Measurements from ENCODE around the gene HS6ST2.
"Not testable (repeated sequence)": the region's sequence is repeated elsewhere in the genome, so short reads cannot be mapped to it uniquely, and the experiment has no call there.

The HS6ST2 gene

GRCh38 chrX:132953354-132953753, 5.1 kb downstream of the HS6ST2 start:
- no peak for TF ChIP-seq CTCF (IDR thresholded peaks at IDR 0.05; ENCODE audit: control insufficient read depth, insufficient read depth, low read depth, low read length, missing control alignments)
- no peak for DNase-seq (ENCODE audit: low read depth)
- no peak overlapping the region for H3K4me3 ChIP-seq (ENCODE audit: control insufficient read depth, low read depth, low read length)

GRCh38 chrX:132948648-132949260, 9.7 kb downstream of the HS6ST2 start:
- no peak overlapping the region for H3K4me3 ChIP-seq (ENCODE audit: control insufficient read depth, low read depth, low read length)
- TF ChIP-seq CTCF (IDR thresholded peaks at IDR 0.05; ENCODE audit: control insufficient read depth, insufficient read depth, low read depth, low read length, missing control alignments): peak; percentile 15
- no peak for DNase-seq (ENCODE audit: low read depth)

GRCh38 chrX:132945055-132945599, 13.3 kb downstream of the HS6ST2 start:
- not testable (repeated sequence) for DNase-seq (ENCODE audit: low read depth); H3K4me3 ChIP-seq (ENCODE audit: control insufficient read depth, low read depth, low read length)

- H3K4me3 ChIP-seq (ENCODE audit: control insufficient read depth, low read depth, low read length): no peak overlapping the region
- no peak for DNase-seq (ENCODE audit: low read depth)
- no peak for TF ChIP-seq CTCF (IDR thresholded peaks at IDR 0.05; ENCODE audit: control insufficient read depth, insufficient read depth, low read depth, low read length, missing control alignments)
Measured at GRCh38 chrX:132940727-132941327, 17.6 kb downstream of the HS6ST2 start.

- TF ChIP-seq CTCF (IDR thresholded peaks at IDR 0.05; ENCODE audit: control insufficient read depth, insufficient read depth, low read depth, low read length, missing control alignments): no peak
- DNase-seq (ENCODE audit: low read depth): no peak
- no peak overlapping the region for H3K4me3 ChIP-seq (ENCODE audit: control insufficient read depth, low read depth, low read length)
Measured at GRCh38 chrX:132933170-132933569, 25.3 kb downstream of the HS6ST2 start.

GRCh38 chrX:132924426-132924825, 34.0 kb downstream of the HS6ST2 start:
- H3K4me3 ChIP-seq (ENCODE audit: control insufficient read depth, low read depth, low read length): no peak overlapping the region
- no peak for DNase-seq (ENCODE audit: low read depth)
- no peak for TF ChIP-seq CTCF (IDR thresholded peaks at IDR 0.05; ENCODE audit: control insufficient read depth, insufficient read depth, low read depth, low read length, missing control alignments)

GRCh38 chrX:132918523-132918922, 39.9 kb downstream of the HS6ST2 start:
- no peak overlapping the region for H3K4me3 ChIP-seq (ENCODE audit: control insufficient read depth, low read depth, low read length)

More at GRCh38 chrX:132918523-132918922, 39.9 kb downstream of the HS6ST2 start:
- no peak for DNase-seq (ENCODE audit: low read depth)
- TF ChIP-seq CTCF (IDR thresholded peaks at IDR 0.05; ENCODE audit: control insufficient read depth, insufficient read depth, low read depth, low read length, missing control alignments): no peak
